GM08714 (cell line): ENCODE data around the gene KIF11.
"Not testable (repeated sequence)": the region's sequence is repeated elsewhere in the genome, so short reads cannot be mapped to it uniquely, and the experiment has no call there.

Source experiments
- H3K4me3 ChIP-seq: fragments of 200-500 bp; sonication (Bioruptor generic); 2 replicates; pipeline ENCODE4 v1.5.1; 2014; ENCODE audit warnings: mild to moderate bottlenecking, low read length, inconsistent platforms
- ZNF274 ChIP-seq: IDR thresholded peaks from 2 replicates; pipeline ENCODE4 v1.6.1; 2012; ENCODE audit warnings: mild to moderate bottlenecking, low read depth, low read length

The KIF11 gene

GRCh38 chr10:92573091-92573797, 19.7 kb upstream of the KIF11 start:
- no peak for TF ChIP-seq ZNF274
- H3K4me3 ChIP-seq: peak overlapping the region; percentile 88

DNA sequence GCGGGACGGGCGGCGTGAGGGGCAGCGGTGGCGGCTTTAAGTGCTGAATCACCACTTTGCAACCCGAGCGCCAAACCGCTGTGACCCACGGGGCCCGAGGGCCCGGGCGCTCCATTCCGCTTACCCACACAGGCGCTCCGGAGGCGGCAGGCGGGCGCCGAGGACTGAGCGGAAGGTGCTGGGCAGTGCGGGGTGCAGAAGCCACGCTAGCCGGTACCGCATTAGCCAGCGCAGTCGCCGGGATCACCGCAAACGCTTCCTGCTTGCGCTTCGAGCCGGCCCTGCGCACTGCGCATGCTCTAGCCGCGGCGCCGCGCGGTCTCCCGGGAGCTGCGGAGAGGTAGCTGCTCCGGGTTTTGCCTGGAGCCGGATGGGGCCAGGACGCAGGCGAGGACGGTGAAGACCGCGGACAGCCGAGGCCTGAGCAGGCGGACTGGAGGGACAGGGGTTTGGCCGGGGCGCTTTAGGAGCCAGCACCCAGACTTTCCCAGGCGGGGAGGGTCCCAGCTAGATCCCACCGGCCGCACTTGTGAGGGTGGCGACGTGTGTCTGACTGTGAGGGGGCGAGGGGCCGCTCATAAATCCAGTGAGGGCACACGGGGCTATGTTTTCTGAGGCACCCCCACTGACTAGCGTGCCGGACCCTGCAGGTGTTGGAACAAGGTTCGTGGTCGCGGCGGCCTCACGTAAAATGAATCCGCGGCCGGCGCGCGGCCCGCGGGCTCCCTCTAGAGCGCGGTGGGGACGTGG, 19.0 kb upstream of the KIF11 start, which contains the start of gene IDE:
Gene IDE (minus strand): TSS at position 296 of the 750 bp plus-strand sequence. CDS start 74 bp downstream, at position 222.
- TF ChIP-seq ZNF274: no peak
- peak within 1 kb of the TSS; percentile 88 for H3K4me3 ChIP-seq

DNA sequence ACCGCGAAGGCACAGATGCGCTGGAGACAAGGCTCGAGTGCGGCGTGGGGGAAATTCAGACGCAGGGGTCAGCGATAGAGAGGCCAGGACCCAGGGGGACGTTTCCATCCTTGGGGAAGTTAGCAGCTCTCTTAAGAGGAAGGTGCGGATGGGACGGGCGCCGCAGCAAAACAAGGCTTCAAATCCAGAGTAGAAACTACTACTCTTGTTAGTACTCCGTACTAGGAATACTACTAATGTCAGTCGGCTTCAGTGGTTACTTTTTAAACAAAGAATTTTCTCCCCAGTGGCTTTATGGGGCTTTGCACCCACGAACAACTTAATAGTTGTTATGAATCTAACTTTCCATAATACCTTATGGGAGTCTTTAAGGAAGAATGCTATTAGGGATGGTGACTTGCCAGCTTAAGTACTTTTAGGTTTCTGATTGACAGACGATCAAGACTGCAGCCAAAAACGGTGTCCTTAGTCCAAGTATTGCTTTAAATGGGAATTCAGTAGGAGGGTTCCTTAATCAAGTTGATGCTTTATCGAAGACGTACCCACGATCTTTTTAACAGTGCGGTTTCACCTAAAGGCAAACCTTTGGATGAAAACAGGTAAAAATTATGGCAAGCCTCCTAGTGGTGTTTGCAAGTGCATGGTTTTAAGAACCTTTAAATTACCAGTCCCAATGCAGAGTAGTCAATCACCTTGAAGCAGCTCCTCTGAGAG, 18.2 kb upstream of the KIF11 start:
- peak overlapping the region; percentile 88 for H3K4me3 ChIP-seq
- TF ChIP-seq ZNF274: no peak

DNA sequence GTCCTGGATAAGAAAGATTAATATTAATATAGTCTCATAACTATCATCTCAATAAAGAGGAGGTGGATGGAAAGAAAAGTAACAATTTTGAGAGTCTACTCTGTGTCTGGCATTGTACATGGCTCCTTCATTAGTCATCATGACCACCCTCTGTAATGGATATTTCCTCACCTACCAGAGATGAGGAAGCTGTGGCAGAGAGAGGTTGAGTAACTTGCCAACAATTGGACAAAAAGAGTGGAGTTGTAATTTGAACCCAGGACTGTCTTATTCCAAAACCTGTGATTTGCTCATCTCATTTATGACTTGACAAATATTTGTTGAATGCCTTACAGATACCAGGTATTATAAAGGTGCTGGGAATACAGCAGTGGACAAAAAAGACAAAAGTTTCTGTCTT, 17.0 kb upstream of the KIF11 start:
- no peak overlapping the region for H3K4me3 ChIP-seq
- no peak for TF ChIP-seq ZNF274

DNA sequence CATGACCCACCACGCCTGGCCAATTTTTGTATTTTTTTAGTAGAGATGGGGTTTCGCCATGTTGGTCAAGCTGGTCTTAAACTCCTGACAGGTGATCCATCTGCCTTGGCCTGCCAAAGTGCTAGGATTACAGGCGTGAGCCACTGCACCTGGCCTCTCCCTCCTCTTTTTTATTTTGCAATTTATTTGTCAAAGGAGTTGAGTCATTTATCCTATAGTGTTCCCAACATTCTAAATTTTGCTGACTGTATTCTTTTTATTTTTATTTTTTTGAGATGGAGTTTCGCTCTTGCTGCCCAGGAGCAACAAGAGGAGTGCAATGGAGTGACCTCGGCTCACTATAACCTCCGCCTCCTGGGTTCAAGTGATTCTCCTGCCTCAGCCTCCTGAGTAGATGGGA, 10.6 kb upstream of the KIF11 start:
- not testable (repeated sequence) for H3K4me3 ChIP-seq

DNA sequence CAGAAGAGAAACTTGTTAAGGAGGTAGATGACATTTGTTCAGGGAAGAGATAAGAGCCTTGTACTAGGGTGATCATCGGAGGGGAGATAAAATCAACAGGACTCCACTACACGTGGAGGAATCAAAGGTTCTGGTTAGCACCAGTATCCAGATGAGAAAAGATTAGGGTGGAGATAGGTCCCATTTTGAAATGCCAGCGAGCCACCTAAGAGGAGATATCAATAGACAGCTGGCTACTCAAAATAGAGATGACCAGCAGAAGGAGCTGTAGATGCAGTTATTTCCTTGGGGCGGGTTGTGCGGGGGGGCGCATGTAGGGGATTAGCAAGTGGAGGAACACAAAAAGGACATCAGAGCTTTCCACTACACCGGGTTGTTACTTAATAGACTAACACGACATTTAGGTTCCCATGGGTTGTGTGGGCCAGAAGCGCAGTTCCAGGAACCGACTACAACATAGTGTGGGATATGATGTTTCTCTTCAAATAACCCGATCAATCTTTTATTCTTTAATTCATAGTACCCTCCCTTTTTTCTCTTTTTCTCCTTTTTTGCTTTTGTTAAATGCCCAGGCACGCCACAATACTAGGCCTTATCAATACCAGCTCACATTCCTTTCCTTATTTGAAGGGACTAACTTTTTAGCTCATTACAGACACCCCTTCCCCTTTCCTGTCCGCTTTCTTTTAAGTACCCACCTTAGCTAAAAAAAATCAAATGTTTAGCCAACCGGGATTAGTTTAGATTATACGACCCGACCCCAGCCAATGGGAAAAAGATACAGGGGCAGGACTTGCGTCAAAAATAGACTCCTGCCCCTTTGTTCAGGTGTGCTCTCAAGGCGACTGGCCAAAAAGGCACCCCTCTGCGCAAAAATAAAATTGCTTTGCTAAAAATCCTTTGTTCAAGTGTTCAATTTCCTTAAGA, 2.0 kb upstream of the KIF11 start:
- TF ChIP-seq ZNF274: no peak
- H3K4me3 ChIP-seq: peak overlapping the region; percentile 64

GRCh38 chr10:92591550-92592022, 1.3 kb upstream of the KIF11 start:
- no peak for TF ChIP-seq ZNF274
- H3K4me3 ChIP-seq: peak overlapping the region; percentile 81

DNA sequence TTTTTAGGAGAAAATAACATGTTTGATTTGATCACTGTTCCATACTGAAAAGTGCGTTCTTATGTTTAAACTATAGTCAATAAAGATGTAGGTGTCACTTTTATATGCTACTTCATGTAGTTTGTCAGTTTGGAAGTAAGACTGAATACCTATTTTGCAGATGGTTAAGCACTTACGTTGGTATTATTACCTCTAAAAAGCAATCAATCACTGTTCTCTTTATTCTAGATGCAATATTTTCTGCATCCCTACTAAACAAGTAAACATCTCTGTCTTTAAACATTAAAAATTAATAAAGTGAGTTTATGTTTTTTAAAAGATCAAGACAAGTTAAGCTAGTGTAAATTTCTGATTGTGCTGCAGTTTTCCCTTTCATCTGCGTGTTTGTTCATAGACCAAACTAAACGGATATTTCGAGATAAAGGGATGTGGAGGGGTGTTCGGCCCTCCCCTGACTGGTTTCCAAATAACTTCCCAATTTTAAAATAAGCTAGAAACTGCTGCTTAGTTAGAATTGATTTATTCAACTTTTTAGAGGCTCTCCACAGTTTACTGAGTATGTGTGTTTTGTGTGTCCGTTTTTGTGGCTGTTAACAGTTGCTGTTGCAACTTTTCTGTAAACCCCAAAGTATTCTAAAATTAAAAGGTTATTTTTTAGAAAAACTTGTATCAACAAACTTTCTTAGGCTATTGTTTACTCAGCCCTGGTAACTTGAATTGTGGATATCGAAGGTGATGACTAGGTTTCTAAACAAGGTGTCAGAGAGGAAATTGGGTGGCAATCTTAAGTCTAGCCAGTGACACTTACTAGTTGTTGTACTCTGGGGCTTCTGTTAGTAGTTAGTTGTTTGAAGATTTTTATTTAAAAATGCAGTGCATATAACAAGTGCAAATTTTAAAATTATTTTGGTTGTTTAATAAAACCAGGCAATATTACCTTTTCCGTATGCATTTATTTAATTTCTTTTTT, 974 bp downstream of the KIF11 start:
- TF ChIP-seq ZNF274: no peak

GRCh38 chr10:92595505-92595904, 2.6 kb downstream of the KIF11 start:
- H3K4me3 ChIP-seq: no peak overlapping the region; the same call in 1 of the 2 replicates
- TF ChIP-seq ZNF274: no peak

More for the DNA sequence above, 974 bp downstream of the KIF11 start:
- peak overlapping the region; percentile 81 for H3K4me3 ChIP-seq

DNA sequence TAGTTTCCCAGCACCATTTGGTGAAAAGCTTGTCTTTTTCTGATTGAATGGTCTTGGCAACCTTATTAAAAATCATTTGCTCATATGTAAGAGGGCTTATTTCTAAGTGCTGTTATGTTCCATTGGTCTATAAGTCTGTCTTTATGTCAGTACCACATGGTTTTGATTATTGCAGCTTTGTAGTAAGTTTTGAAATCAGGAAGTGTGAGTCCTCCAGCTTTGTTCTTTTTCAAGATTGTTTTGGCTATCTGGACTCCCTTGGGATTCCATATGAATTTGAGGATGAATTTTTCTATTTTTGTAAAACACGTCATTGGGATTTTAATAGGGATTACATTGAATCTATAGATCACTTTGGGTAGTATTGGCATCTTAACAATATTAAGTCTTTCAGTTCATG, 5.4 kb downstream of the KIF11 start:
- TF ChIP-seq ZNF274: no peak
- no peak overlapping the region for H3K4me3 ChIP-seq

DNA sequence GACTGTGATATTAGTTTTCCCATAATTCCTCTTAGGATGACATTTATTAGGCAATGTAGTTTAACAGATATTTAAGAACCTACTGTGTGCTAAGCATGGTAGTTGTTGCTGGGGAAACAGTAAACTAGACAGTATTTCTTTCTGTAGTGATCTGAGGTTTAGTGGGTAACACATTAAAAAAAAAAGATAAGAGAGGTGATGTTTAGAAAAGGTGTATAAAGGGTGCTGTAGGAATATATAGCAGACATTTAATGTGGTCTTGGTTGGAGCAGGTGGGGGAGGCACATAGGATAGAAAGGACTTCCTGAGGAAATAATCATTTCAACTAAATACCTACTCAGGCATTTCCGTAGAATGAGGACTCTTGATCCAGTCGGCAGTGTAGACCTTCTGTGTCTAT, 11.9 kb downstream of the KIF11 start:
- H3K4me3 ChIP-seq: no peak overlapping the region

DNA sequence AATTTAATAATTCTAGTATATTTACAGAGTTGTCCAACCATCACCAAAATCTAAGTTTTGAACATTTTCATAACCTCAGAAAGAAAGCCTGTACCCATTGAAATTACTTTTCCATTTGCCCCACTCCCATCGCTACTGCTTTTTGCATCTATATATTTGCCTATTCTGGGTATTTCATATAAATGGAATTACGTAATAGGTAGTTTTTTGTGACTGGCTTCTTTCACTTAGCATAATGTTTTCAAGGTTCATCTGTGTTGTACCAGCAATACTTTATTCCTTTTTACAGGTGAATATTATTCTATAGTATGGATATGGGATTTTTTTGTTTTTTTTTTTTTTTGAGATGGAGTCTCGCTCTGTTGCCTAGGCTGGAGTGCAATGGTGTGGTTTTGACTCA, 22.6 kb downstream of the KIF11 start:
- no peak for TF ChIP-seq ZNF274
- no peak overlapping the region for H3K4me3 ChIP-seq

More for the DNA sequence above, 11.9 kb downstream of the KIF11 start:
- TF ChIP-seq ZNF274: no peak
